BLaER1 (cell line): Measurements from ENCODE around the gene F8A3.

Source experiments
- H3K27ac ChIP-seq: shearing (Covaris generic); formaldehyde crosslinking; 2 replicates; pipeline ENCODE4 v1.8.1; 2022
- H3K27me3 ChIP-seq: shearing (Covaris generic); formaldehyde crosslinking; 2 replicates; pipeline ENCODE4 v1.8.1; 2022
- H3K36me3 ChIP-seq: shearing (Covaris generic); formaldehyde crosslinking; 2 replicates; pipeline ENCODE4 v1.8.1; 2022
- H3K4me1 ChIP-seq: shearing (Covaris generic); formaldehyde crosslinking; 2 replicates; pipeline ENCODE4 v1.8.1; 2022
- H3K4me2 ChIP-seq: shearing (Covaris generic); formaldehyde crosslinking; 2 replicates; pipeline ENCODE4 v1.8.1; 2022
- H3K4me3 ChIP-seq: shearing (Covaris generic); formaldehyde crosslinking; 2 replicates; pipeline ENCODE4 v1.8.1; 2022
- H3K9ac ChIP-seq: shearing (Covaris generic); formaldehyde crosslinking; 2 replicates; pipeline ENCODE4 v1.8.1; 2022
- H3K9me3 ChIP-seq: shearing (Covaris generic); formaldehyde crosslinking; 2 replicates; pipeline ENCODE4 v1.8.1; 2022
- H4K20me1 ChIP-seq: shearing (Covaris generic); formaldehyde crosslinking; 2 replicates; pipeline ENCODE4 v1.8.1; 2022
- Cebpa-rat ChIP-seq: shearing (Covaris generic); IDR thresholded peaks from 2 replicates; pipeline ENCODE4 v1.8.1; 2022

F8A3 gene

GRCh38 chrX:155434906-155435743 is 23.3 kb downstream of the F8A3 start:
- no peak overlapping the region for H3K9ac ChIP-seq
- peaks cover 47% of the 10 kb centered on the region for H3K27me3 ChIP-seq
- H3K36me3 ChIP-seq, result no peaks in the 10 kb centered on the region
- H3K4me1 ChIP-seq, result no peaks in the 10 kb centered on the region
- no peak overlapping the region for H3K4me3 ChIP-seq
- H3K27ac ChIP-seq, result no peak overlapping the region
- H3K4me2 ChIP-seq, result no peak overlapping the region
- TF ChIP-seq Cebpa-rat, result no peak
- no peaks in the 10 kb centered on the region for H4K20me1 ChIP-seq
- H3K9me3 ChIP-seq, result peaks cover 13% of the 10 kb centered on the region

DNA sequence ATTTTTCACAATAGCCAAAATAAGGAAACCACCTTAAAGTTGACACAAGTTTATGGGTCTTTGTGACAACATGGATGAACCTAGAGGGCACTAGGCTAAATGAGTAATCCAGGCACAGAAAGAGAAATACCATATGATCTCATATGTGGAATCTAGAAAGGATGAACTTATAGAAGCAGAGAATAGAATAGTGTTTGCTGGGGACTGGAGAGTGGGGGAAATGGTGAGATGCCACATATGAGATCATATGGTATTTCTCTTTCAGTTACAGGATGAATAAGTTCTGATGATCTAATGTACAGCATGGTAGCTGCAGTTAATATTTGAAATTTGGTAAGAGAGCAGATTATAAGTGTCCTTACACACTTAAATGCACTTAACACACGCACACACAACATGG is 40.7 kb downstream of the F8A3 start:
- TF ChIP-seq Cebpa-rat, result no peak
- Histone ChIP-seq H3K9me3 (no peaks in the 10 kb centered on the region; the same call in 1 of the 2 replicates), H3K4me3 (no peak overlapping the region), H4K20me1 (no peaks in the 10 kb centered on the region), H3K9ac (no peak overlapping the region), H3K27me3 (0 out of 2 replicates have a peak, but pooled peaks cover 15% of the 10 kb centered on the region), H3K27ac (no peak overlapping the region), H3K36me3 (no peaks in the 10 kb centered on the region), H3K4me2 (no peak overlapping the region), H3K4me1 (no peaks in the 10 kb centered on the region)
